Right lung (tissue), 10 donors: Measurements from ENCODE around the gene NHLRC3. TPM values are rescaled to one million over a fixed set of nuclear protein-coding genes. Genes with fewer than 3 reads are reported as not detected.
A peak's percentile ranks its signal among the peaks of the same experiment; 100 is the strongest.
"Not testable (repeated sequence)": the region's sequence is repeated elsewhere in the genome, so short reads cannot be mapped to it uniquely, and the experiment has no call there.

Experiments
- DNase-seq, 2 donors: peaks; one replicate each; pipeline ENCODE4 v3.0.0-alpha.2; 2013
- long read RNA-seq, 8 donors: transcript quantifications; one replicate each; lab custom pipeline, GENCODE V29; 2026
- polyA plus RNA-seq, 5 donors: library from polyadenylated mRNA; unstranded; fragments of 120-200 nt; gene quantifications; one replicate each; pipeline versions ENCODE4 v1.2.1 to v1.2.3, GENCODE V29; 2013; ENCODE audit warnings: inconsistent platforms in 1 of 5, low replicate concordance in 1 of 5; ENCODE audit not compliant: insufficient read length in 5 of 5, insufficient read depth in 1 of 5

The NHLRC3 gene, protein sequence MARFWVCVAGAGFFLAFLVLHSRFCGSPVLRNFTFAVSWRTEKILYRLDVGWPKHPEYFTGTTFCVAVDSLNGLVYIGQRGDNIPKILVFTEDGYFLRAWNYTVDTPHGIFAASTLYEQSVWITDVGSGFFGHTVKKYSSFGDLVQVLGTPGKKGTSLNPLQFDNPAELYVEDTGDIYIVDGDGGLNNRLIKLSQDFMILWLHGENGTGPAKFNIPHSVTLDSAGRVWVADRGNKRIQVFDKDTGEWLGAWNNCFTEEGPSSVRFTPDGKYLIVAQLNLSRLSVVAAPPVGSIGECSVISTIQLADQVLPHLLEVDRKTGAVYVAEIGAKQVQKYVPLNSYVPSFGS
- 10 to 100 TPM; 44.6 to 84.9 (median 67.5) TPM for polyA plus RNA-seq
- long read RNA-seq, donor 1, partial matches to known transcripts, result 0 of 6 reads
- long read RNA-seq, donor 1, other reads (novel, unspliced or antisense), result 0 of 6 reads
- long read RNA-seq, donor 2, partial matches to known transcripts, result 0 of 1 reads
- long read RNA-seq, donor 2, other reads (novel, unspliced or antisense), result 0 of 1 reads
- long read RNA-seq, donor 3, partial matches to known transcripts, result 5 of 9 reads
- long read RNA-seq, donor 3, other reads (novel, unspliced or antisense), result 0 of 9 reads
- long read RNA-seq, donor 4, partial matches to known transcripts, result 0 of 1 reads
- long read RNA-seq, donor 4, other reads (novel, unspliced or antisense), result 0 of 1 reads
- long read RNA-seq, donor 5, partial matches to known transcripts, result 31 of 34 reads
- long read RNA-seq, donor 5, other reads (novel, unspliced or antisense), result 0 of 34 reads
- long read RNA-seq, donor 6, partial matches to known transcripts, result 7 of 12 reads
- long read RNA-seq, donor 6, other reads (novel, unspliced or antisense), result 0 of 12 reads
- long read RNA-seq, donor 7, partial matches to known transcripts, result 0 of 2 reads
- long read RNA-seq, donor 7, other reads (novel, unspliced or antisense), result 0 of 2 reads
- long read RNA-seq, donor 8, partial matches to known transcripts, result 0 of 3 reads
- long read RNA-seq, donor 8, other reads (novel, unspliced or antisense), result 0 of 3 reads

DNA sequence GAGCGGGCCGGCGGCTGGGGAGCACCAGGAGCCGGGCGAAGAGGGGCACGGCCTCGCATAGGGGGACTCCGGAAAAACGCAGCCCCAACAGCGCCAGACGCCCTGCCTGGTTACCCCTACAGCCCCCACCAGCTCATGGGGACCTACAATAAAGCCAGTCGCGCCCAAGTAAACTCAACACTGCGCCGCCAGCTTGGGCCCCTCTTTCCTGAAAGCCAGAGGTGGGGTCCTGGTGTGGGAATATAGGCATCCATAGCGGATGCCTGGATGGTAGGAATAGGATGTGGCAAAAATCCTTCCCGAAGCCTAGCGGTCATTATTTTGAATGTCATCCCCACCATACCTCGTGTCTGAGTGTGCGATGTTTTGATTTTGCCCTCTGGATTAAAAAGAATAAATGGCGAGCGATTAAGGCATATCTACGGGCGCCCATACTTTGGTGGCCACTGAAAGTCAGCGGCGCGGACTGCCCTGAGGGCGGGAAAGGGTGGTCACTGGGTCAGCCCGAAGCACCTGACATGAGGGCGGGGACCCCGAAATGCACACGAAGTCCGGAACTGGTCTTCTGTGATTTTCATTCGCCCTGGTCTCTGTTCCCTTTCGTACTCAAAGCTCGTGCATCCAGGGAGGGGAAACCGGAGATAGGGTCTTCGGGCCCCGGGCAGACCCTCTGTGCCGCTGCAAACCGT, at the start of gene NHLRC3, which contains the start of gene PROSER1:
Gene NHLRC3 (plus strand): TSS at position 577 of the 689 bp plus-strand sequence. CDS start 184 bp downstream, outside the sequence.
Gene PROSER1 (minus strand): TSS at position 210 of the 689 bp plus-strand sequence. CDS start 847 bp downstream, outside the sequence.
- peak; percentile 97 for DNase-seq

DNA sequence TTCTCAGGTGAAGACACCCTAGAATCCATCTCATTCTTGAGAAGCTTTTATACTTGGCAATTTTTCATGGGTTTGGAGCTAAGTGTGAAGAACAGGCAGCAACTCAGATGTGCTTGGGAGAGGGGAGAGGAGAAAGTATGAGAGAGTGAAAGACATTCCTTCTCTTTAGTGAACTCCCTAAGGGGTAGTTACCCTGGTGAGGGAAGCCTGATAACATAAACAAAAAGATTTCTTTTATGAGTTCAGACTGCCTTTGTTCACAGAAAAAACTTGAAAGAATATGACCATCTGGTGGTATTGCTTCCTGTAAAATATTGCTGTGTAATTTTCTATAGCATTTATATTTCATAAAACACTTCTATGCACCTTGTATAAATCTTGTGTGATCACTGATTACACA, 47.6 kb upstream of the NHLRC3 start, which contains the start of gene STOML3:
Gene STOML3 (minus strand): TSS at position 139 of the 400 bp plus-strand sequence. CDS start 110 bp downstream, at position 29.
- no peak for DNase-seq

DNA sequence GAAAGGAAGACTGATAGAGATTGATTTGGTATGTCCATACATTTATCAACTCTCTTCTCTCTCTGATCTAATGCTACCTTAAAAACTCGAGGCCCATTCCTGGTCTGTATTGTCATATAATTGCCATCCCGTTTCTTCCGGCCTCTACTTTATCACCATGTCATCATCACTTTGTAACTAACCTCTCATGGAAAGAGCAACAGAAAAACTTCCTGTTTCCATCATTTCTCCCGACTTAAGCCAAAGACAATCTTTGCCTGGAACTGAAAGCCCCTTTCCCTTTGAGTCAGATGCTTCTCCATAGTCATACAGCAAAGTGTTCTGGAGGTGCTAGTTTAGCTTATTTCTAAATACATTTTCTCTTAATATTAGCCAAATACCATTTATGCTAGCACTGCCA, 44.9 kb upstream of the NHLRC3 start:
- DNase-seq, result no peak

DNA sequence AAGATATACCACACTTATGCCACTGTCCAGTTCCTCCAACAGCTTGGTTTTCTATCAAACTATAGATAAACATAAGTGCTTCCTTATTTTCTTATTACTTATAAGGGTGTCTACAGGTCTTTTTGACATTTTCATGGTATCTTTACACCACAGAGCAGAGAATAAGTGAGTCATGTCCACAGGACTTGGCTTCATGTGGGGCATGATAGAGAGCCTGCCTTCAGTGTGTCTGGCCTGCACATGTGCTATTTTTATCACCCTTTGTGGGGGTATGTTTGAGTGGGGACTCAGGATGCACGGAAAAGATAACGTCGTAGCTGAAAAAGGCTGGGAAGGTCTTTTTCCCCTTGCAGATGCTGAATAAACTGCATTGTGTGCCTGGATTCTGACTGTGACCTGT, 39.5 kb upstream of the NHLRC3 start:
- DNase-seq, result no peak

DNA sequence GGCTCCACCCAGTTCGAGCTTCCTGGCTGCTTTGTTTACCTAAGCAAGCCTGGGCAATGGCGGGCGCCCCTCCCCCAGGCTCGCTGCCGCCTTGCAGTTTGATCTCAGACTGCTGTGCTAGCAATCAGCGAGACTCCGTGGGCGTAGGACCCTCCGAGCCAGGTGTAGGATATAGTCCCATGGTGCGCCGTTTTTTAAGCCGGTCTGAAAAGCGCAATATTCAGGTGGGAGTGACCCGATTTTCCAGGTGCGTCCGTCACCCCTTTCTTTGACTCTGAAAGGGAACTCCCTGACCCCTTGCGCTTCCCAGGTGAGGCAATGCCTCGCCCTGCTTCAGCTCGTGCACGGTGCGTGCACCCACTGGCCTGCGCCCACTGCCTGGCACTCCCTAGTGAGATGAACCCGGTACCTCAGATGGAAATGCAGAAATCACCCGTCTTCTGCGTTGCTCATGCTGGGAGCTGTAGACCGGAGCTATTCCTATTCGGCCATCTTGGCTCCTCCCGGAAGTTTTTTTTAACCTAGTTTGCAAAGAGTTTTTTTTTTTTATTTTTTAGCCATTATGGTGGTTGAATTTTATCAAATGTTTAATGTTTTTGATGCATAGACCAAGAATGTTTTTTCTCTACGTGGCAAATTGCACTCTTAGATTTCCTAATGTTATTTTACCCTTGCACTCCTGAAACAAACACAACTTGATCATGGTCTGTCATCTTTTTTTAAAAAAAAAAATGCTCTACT, 31.7 kb upstream of the NHLRC3 start:
- not testable (repeated sequence) for DNase-seq

DNA sequence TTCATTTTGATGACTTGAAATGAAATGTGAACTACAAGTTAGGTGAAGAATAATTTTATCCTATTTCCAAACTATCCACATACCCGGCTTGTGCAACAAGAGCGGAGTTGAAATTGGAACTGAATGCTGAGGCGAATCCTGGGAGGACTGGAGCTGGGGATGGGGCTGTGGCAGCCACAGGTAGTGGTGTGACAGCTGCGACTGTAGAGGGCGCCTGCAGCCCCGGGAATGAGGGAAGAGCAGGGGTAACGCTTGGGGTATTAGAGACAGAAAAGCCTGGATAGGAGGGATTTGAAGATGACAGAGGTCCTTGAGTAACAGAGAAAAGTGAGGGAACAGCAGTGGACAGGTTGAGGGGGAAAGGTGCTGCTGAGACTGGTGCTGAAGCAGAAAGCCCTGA, 25.6 kb upstream of the NHLRC3 start:
- DNase-seq, result no peak

DNA sequence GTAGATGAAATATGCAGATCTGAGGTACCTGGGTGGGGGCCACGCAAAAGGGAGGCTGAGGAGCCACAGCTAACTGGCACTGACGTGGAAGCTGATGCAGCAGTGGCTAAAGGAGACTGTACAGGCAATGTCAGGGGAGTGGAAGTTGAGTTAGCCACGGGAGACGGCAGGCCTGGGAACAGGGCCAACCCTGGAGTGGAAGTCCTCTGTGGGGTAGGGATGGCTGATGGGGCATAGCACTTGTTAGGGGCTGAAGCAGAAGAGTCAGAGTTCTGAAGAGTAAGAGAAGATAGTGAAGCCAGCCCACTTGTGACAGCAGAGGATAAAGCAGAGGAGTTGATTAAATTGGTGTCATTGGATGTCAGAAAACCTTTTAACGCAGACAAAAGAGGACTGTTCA, 24.8 kb upstream of the NHLRC3 start:
- no peak for DNase-seq

DNA sequence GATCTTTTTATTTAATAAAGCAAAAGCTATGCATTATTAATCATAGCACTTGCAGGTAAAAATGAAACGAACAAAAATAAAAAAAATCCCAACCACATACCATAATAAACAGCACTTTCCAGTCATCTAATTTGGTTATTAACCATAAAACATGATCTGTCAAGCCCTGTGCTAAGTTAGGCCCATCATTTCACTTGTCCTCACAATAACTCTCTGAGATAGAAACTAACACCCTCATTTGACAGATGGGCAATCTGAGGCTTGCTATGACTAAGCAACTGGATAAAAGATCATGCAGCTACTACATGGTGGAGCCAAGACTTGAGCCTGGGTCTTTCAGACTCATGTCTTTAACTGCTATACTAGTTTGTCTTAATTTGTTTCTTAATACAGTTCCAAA, 22.2 kb upstream of the NHLRC3 start:
- no peak for DNase-seq

DNA sequence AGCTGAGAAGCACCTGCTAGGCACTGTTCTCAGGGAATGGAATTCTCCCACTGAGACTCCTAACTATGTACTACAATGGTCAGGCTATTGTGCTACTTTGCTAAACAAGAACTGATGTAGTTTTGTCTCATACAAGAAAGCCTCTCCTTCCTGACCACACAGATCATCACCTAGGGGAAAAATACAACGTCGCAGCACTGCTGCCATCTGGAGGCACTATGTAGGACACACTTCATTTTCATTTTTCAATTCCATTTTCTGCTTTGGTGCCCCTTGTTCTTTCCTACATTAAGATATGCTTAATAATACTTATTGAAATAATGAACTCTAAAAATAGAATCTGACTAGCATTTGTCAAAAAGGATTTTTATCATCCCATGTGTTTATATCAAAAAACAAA, 21.5 kb upstream of the NHLRC3 start:
- DNase-seq, result no peak

DNA sequence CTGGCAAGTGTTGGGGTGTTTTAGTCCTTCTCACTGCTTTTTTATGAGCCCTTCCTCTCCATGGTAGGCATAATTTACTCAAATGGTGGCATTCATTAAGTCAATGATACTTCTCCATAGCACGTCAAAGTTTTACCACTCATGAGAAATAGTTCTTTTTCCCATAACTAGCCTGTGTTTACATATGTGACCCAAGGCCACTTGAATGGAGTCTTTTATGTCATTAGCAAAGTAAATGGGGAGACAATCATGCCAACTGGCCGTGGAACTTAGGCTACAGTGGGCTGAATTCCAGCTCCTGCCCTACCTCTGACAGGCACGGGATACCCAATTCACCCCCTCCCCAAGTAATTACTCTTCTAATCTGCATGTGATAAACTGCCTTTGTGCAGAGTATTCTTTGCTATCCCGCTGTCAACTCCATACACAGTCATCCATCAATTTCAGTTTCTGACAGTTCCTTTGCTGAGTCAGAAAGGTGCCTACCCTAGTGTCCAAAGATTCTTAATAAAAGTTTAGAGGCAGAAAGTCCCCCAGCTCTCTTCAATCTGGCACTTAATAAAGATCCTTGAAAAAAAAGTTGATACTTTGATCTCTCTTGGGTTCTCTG, 17.3 kb upstream of the NHLRC3 start:
- DNase-seq, result no peak

DNA sequence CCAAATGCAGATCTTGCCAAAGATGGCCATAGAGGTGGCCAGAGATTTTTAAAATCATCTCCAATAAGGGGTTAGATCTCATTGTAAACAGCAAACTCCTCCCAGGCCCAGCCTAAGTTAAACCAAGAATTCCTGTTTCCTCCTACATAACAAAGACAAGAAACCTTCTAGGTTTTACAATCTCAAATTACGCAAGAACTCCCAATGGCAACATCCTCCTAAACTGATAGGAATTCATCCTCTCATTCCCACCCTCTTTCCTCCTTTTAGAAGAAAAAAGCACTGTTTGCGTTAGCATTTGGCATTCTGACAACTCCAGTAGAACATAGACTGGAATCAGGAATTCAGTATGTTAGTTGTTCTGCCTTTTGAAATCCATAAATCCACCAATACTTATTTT, 14.9 kb upstream of the NHLRC3 start:
- no peak for DNase-seq

DNA sequence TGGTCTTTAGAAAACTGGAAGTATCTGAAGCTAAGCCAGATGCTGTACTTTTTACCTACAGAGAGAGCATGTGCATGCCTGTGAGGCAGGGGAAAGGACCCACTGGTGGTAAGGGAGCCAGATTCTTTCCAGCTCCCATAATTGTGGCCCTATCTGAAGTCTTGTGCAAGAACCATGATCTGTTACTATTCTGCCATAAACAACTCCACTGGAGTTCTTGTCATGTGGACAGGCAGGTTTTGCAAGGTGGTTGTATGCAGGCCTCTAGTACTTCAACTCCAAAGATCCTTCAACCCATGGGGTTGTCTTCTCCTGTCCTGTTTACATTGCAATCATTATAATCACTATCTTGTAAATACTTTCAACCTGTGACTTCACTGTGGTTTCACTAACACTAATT, 14.5 kb upstream of the NHLRC3 start:
- no peak for DNase-seq

DNA sequence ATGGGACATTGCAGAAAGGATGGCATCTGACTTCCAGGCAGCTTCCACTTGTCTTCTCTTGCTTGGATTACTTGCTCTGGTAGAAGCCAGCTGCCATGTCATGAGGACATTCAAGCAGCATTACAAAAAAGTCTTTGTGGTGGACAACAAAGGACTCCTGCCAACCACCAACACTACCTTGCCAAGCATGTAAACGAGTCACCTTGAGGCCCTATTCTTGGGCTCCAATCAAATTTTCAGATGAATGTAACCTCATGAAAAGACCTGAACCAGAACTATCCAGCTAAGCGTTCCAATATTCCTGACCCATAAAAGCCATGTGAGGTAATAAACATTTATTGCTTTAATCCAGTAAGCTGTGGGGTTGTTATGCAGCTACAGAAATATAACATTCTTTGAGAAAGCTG, 12.8 kb upstream of the NHLRC3 start:
- no peak for DNase-seq

DNA sequence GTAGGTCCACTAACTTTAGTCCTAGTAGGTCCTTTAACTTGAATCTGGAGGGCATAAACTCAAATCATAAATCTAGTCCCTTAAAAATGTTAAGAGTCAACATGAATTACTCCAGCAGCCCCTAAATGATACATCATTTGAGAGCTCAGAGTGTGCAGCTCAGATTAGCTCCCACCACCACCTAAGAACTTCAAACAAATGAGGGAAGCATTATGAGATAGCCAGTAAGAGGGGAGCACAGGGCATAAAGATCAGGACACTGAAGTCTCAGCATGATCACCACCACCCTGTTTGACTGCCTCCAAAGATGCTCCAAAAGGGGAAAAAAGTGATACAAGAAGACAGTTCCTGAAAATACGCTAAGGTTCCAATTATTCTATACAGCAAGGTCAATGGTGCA, 6.1 kb upstream of the NHLRC3 start:
- DNase-seq, result no peak

DNA sequence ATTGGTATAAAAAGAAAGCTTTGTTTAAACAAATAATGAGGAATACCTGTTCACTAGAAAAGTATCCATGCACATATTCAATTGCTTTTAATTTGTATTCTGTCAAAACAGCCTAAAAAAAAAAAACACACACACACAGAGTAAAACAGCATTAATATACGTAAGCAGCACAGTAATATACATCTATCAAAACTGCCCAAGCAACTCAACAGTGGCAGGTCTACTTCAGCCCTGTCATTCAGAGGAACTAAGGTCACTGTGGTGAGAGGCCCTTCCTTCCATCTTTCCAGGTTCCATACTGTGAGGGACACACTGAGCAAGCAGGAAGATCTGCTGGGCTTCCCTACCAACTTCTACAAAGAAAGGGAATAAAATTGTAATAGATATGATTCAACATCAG, 4.2 kb upstream of the NHLRC3 start:
- no peak for DNase-seq

DNA sequence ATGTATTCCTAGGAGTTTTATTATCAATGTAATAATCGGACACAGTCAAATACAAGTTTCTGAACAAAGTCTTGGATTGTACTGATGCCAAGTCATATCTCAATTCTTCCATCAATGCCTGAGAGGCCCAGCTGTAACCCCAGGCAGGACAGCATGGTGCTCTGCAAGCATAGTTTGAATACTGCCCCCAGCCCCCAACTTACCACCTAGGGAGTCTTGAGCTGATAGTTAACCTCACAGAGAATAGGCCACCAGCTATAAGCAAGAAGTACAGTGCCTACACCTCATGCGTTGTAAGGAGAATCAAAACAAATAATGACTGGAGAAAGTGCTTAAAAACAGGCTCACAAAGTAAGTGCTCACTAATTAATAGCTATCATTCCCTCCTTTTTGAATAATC, 3.1 kb upstream of the NHLRC3 start:
- no peak for DNase-seq

DNA sequence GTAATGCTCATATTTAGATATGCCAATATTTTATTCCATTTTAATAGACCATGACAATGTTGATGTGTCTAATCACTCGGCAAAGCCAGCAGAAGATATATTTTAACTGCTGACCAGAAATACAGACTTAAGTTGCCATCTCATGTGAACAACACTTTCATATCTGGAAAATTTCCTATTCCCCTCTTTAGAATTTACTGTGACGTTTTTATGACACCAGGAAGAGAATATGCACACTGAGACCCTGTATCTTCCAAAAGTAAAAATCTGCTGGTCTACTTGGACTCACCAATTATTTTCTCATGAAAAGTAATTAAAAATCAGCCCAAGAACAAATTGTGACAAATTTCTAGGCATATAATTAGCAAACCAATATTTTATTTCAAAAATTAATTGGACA, 2.5 kb upstream of the NHLRC3 start:
- no peak for DNase-seq

DNA sequence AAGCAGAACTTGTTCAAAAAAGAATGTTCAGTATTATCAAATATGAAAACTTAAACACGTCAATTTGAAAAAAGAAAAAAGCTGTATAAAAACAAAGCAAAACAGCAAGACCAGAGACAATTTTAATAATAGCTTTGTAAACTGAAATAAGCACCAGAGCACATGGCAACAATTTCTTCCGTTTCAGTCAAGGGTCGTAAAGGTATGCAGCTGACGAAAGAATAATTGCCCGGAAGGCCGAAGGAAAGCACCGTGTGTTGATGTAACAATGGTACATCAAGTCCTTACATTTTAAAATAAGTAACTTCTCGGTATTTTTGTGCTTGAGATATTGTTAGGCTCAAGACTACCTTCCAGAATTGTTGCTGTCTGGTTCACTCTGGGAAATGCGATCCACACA, 2.0 kb upstream of the NHLRC3 start:
- DNase-seq, result no peak

DNA sequence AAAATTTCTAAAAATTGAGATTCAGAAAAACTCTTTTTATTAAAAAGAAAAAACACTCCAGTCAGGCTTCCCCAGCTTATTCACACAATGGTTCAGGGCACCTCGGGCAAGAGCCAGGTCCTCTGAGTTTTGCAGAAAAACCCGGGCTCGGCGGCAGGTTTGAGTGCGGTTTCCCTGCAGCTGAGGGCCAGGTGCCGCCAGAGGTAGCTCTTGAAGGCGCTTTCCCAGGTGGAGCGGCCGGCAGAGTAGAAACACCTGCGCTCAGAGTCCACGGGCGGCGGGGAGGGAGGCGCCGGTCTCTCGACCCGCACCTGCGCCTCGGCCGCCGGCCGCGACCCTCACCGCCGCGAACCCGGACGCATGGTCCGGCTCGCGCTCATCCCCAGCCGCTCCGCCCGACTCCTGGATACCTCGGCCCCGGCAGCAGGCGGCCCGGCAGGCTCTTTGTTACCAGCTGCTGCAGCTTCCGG, 811 bp upstream of the NHLRC3 start:
- no peak for DNase-seq

DNA sequence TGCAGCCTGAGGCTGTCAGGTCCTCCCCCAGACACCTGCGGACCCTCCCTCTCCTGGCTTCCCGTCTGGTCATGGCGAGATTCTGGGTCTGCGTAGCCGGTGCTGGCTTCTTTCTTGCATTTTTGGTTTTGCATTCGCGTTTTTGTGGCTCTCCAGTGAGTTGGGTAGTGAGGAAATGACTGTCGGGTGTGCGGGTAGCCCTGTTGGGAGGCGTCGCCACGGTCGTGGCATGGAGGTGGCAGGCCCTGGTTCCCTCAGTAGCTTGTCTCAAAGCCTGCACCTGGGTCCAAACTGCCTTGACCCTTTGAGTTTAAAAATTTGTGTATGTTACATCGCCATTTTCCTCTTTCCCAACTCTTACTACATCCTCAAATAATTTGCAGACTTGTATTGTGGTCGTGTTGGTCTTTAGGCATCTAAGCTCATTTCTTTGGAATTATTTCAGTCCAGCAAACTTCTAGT, 344 bp downstream of the NHLRC3 start:
- DNase-seq, result no peak
